Smooth muscle cell (in vitro differentiated cells): Measurements from ENCODE around the gene CTF1. TPM values are rescaled to one million over a fixed set of nuclear protein-coding genes. Genes with fewer than 3 reads are reported as not detected.
"Not testable (repeated sequence)": the region's sequence is repeated elsewhere in the genome, so short reads cannot be mapped to it uniquely, and the experiment has no call there.

Experiments used
- DNase-seq: peaks from one replicate; lab custom pipeline; 2025; ENCODE audit not compliant: unreplicated experiment; lab: John Stamatoyannopoulos, UW
- H2AFZ ChIP-seq: fragments of 200-600 bp; sonication (generic); 2 replicates; pipeline ENCODE4 v1.6.0; 2016; ENCODE audit warnings: antibody characterized with exemption, low read depth, mild to moderate bottlenecking
- H3F3A ChIP-seq: fragments of 200-600 bp; sonication (generic); 2 replicates; pipeline ENCODE4 v1.6.0; 2017; ENCODE audit warnings: antibody characterized with exemption, low read depth
- H3K27ac ChIP-seq: fragments of 200-600 bp; sonication (generic); 2 replicates; pipeline ENCODE4 v1.5.1; 2016; ENCODE audit warnings: low read depth, mild to moderate bottlenecking
- H3K27me3 ChIP-seq: fragments of 200-600 bp; sonication (generic); 2 replicates; pipeline ENCODE4 v1.6.1; 2016; ENCODE audit warnings: low read depth, mild to moderate bottlenecking
- H3K36me3 ChIP-seq: fragments of 200-600 bp; sonication (generic); 2 replicates; pipeline ENCODE4 v1.5.1; 2016; ENCODE audit warnings: low read depth
- H3K4me1 ChIP-seq: fragments of 200-600 bp; sonication (generic); 2 replicates; pipeline ENCODE4 v1.5.1; 2016; ENCODE audit warnings: low read depth
- H3K4me2 ChIP-seq: fragments of 200-600 bp; sonication (generic); 2 replicates; pipeline ENCODE4 v1.6.0; 2016; ENCODE audit warnings: mild to moderate bottlenecking
- H3K4me3 ChIP-seq: fragments of 200-600 bp; sonication (generic); 2 replicates; pipeline ENCODE4 v1.5.1; 2016; ENCODE audit warnings: mild to moderate bottlenecking
- H3K79me2 ChIP-seq: fragments of 200-600 bp; sonication (generic); 2 replicates; pipeline ENCODE4 v1.6.0; 2016; ENCODE audit warnings: low read depth, mild to moderate bottlenecking
- H3K9ac ChIP-seq: fragments of 200-600 bp; sonication (generic); 2 replicates; pipeline ENCODE4 v1.6.0; 2016; ENCODE audit warnings: low read depth
- H3K9me3 ChIP-seq: fragments of 200-600 bp; sonication (generic); replicated peaks from 2 replicates; pipeline ENCODE4 v1.5.1; 2016; ENCODE audit warnings: low read depth
- H4K20me1 ChIP-seq: fragments of 200-600 bp; sonication (generic); 2 replicates; pipeline ENCODE4 v1.6.0; 2016; ENCODE audit warnings: low read depth
- CTCF ChIP-seq: fragments of 200-600 bp; sonication (generic); IDR thresholded peaks from 2 replicates; pipeline ENCODE4 v1.5.1; 2017; ENCODE audit warnings: borderline replicate concordance, mild to moderate bottlenecking, antibody characterized with exemption; ENCODE audit not compliant: insufficient read depth, poor library complexity, severe bottlenecking
- WGBS: methylation state at CpG from one replicate; pipeline ENCODE4 v1.1.7; 2016; ENCODE audit warnings: low lambda C conversion rate; 5-methylcytosine and 5-hydroxymethylcytosine counted together
- polyA plus RNA-seq: library from polyadenylated mRNA; unstranded; fragments of >200 nt; fragmentation: Nextera tagmentation; extraction: Ambion mirVana; gene quantifications from 2 replicates; pipeline ENCODE4 v1.2.1, GENCODE V29; 2016
- total RNA-seq: library from RNA; depleted of rRNA; stranded (reverse); fragments of >200 nt; gene quantifications from 2 replicates; pipeline ENCODE4 v1.2.3, GENCODE V29; 2014

CTF1 gene
- total and polyA plus RNA-seq, 2 experiments from 2014 or later: 0.76 to 8.1 TPM

DNA sequence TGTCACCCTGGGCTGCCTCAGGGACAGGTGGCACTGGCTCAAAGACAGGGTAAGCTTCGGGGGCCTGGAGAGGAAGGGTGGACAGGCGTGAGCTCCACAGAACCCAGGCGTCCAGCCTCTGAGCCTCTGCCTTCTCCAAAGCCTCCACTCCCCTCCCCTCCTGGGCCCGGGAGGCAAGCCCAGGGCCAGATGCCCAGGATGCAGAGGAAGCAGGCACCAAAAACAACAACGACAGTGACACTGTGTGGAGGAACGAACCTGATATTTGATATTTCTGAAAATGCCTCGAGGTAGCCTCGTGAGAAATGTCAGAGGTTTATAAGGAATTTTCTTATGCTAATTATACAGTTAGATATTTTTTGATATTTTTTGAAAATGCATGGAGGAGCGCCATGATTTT lies 8.5 kb upstream of the CTF1 start:
- no peak overlapping the region for H3K4me2 ChIP-seq
- no peaks in the 10 kb centered on the region for H3K27me3 ChIP-seq
- H2AFZ ChIP-seq: no peak overlapping the region
- no peak overlapping the region for H3K4me3 ChIP-seq
- 97% methylated on average over 9 of the region's 9 CpGs for WGBS
- no peaks in the 10 kb centered on the region for H3K9me3 ChIP-seq
- H4K20me1 ChIP-seq: peaks cover 7% of the 10 kb centered on the region
- H3F3A ChIP-seq: no peaks in the 10 kb centered on the region
- H3K36me3 ChIP-seq: no peaks in the 10 kb centered on the region
- no peak overlapping the region for H3K27ac ChIP-seq
- DNase-seq: no peak
- peaks cover 20% of the 10 kb centered on the region for H3K79me2 ChIP-seq
- no peak overlapping the region for H3K9ac ChIP-seq
- TF ChIP-seq CTCF: no peak
- peaks cover 2% of the 10 kb centered on the region for H3K4me1 ChIP-seq

DNA sequence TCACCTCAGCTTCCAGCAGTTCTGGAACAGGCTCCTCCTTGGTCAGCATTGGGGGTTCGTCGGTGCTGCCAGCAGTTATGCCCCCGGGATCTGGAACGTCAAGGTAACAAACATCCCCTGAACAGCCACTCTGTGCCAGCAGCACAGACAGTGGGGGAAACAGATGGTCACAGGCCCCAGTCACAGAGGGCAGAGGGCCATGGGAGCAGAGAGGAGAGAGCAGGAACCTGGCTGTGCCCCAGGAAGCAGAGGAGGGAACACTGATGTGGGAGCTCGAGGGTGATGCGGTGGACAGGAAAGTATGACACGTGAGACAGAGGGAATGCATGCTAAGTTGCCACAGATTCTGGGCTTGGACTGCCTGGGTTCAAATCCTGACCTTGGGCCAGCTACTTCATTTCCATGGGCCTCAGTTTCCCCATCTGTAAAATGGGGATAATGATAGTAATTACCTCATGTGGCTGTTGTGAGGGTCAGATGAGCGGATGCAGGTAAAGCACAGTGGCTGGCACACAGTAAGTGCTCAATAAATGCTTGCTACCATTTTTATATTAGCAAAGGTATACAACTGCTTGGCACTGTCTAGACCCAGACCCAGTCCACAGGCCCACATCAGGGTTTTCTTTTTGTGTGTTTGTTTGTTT lies 7.4 kb upstream of the CTF1 start:
- no peak overlapping the region for H3K4me2 ChIP-seq

DNA sequence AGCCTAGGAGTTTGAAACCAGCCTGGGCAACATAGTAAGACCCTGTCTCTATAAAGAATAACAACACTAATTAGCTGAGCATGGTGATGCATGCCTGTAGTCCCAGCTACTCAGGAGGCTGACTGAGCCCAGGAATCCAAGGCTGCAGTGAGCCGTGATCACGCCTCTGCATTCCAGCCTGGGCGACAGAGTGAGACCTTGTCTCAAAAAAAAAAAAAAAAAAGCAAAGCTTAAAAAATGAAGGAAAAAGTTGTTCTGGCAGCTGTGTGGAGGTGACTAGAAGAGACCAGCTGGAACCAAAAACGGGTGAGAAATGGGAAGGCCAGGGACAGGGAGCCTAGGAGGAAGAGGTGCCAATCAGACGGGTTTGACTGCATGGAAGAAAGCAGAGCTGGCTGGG lies 6.7 kb upstream of the CTF1 start:
- DNase-seq: no peak
- no peak for TF ChIP-seq CTCF
- no peak overlapping the region for H3K4me3 ChIP-seq
- no peak overlapping the region for H3K27ac ChIP-seq
- no peaks in the 10 kb centered on the region for H3K9me3 ChIP-seq
- H3K36me3 ChIP-seq: no peaks in the 10 kb centered on the region
- H3K4me2 ChIP-seq: no peak overlapping the region
- no peak overlapping the region for H3K9ac ChIP-seq
- H3K27me3 ChIP-seq: no peaks in the 10 kb centered on the region
- peaks cover 7% of the 10 kb centered on the region for H4K20me1 ChIP-seq
- H3K79me2 ChIP-seq: peaks cover 26% of the 10 kb centered on the region
- H2AFZ ChIP-seq: no peak overlapping the region
- 86% methylated on average over 5 of the region's 5 CpGs for WGBS
- peaks cover 11% of the 10 kb centered on the region for H3K4me1 ChIP-seq
- H3F3A ChIP-seq: peaks cover 6% of the 10 kb centered on the region

More for the DNA sequence above, 7.4 kb upstream of the CTF1 start:
- Histone ChIP-seq H3K4me1 (peaks cover 8% of the 10 kb centered on the region), H3K9ac (no peak overlapping the region), H3K79me2 (peaks cover 26% of the 10 kb centered on the region), H3K9me3 (no peaks in the 10 kb centered on the region), H3K27me3 (no peaks in the 10 kb centered on the region), H2AFZ (no peak overlapping the region), H4K20me1 (peaks cover 7% of the 10 kb centered on the region), H3F3A (no peaks in the 10 kb centered on the region), H3K27ac (no peak overlapping the region), H3K4me3 (no peak overlapping the region), H3K36me3 (no peaks in the 10 kb centered on the region)
- WGBS: 95% methylated on average over 8 of the region's 8 CpGs
- DNase-seq: no peak
- TF ChIP-seq CTCF: no peak

- not testable (repeated sequence) for H3K9me3 ChIP-seq, H3K4me3 ChIP-seq, H2AFZ ChIP-seq, DNase-seq, H3K9ac ChIP-seq, H3K27ac ChIP-seq, H3K36me3 ChIP-seq, H3K27me3 ChIP-seq, H3K4me2 ChIP-seq, H4K20me1 ChIP-seq
- Histone ChIP-seq H3K4me1 (peaks cover 16% of the 10 kb centered on the region), H3F3A (peaks cover 14% of the 10 kb centered on the region), H3K79me2 (peaks cover 26% of the 10 kb centered on the region)
- WGBS: 96% methylated on average over 15 of the region's 15 CpGs
These were observed 5.2 kb upstream of the CTF1 start for GRCh38 chr16:30891043-30891823.
